ENCODE data around the gene KCNIP4.

Gene KCNIP4

DNA sequence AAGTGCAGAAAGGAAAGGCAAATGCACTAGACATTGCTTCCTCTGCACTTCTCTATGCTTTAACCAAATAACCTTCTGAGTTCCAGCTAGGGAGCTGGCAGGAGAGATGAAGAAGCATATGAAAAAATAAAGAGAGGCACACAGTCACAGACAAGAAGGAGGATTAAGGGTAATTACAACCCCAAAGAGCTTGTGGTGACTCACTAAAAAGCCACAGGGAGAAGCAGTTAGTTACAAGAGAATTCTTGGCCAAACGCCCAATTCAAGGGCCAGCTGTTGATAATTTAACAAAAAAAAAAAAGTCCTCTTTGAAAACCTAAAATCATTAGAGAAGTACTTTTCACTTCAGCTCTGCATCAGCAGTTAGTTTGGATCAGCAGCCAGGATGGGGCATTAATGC lies 478.0 kb downstream of the KCNIP4 start:
- TF ChIP-seq, protein P1, sequence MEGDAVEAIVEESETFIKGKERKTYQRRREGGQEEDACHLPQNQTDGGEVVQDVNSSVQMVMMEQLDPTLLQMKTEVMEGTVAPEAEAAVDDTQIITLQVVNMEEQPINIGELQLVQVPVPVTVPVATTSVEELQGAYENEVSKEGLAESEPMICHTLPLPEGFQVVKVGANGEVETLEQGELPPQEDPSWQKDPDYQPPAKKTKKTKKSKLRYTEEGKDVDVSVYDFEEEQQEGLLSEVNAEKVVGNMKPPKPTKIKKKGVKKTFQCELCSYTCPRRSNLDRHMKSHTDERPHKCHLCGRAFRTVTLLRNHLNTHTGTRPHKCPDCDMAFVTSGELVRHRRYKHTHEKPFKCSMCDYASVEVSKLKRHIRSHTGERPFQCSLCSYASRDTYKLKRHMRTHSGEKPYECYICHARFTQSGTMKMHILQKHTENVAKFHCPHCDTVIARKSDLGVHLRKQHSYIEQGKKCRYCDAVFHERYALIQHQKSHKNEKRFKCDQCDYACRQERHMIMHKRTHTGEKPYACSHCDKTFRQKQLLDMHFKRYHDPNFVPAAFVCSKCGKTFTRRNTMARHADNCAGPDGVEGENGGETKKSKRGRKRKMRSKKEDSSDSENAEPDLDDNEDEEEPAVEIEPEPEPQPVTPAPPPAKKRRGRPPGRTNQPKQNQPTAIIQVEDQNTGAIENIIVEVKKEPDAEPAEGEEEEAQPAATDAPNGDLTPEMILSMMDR (conservative IDR thresholded peaks at IDR 0.05; ENCODE audit: low read depth): no peak
- ChIA-PET CTCF (no interaction called here), POLR2A (ENCODE audit: low non-redundant PET) (no interaction called here)
- peak; percentile 29 for DNase-seq (ENCODE audit: low spot score)
- H3K27ac ChIP-seq: no peak overlapping the region

DNA sequence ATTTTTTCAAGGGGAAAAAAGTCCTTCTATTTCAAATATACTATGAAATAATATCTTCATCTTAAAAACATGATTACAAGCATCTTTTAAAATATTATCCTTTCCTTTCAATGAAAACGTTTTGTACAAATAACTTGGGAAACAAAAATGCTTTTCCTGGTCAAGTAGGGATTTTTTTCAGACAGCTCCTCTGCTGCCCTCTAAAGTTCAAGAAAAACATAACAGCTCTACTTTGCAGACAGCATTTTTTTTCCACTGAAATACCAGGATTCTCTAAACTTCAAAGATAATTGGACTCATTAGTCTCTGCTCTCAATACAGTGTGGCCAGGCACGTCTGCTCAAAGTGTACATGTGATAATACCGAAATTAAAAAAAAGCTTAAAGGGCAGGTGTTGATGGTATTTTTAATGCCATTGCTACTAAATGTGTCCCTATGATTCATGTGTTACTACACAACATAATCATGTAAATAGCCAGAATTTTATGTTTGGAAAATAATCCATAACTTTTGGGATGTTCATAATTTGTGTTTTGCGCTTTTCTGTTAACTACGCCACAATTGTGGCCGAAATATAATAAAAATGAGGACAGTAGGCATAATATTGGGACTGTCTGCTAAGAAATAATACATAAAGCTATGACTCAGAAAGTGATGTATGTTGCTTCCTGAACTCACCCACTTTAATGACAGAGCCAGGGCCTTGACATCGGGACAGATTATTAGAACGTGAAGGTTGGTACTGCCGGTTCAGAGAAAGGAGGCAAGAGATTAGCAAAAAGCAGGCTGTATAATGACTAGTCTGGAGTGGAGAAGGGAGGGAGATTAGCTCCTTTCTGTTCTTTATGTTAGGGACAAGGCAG lies 478.9 kb downstream of the KCNIP4 start:
- CTCF ChIA-PET: interaction anchor here (0.5 to 1.0 kb wide), 7 partner anchors 92 to 1774 kb away, joined by 3 to 10 read pairs (median 4); no protein-coding TSS in a partner anchor

DNA sequence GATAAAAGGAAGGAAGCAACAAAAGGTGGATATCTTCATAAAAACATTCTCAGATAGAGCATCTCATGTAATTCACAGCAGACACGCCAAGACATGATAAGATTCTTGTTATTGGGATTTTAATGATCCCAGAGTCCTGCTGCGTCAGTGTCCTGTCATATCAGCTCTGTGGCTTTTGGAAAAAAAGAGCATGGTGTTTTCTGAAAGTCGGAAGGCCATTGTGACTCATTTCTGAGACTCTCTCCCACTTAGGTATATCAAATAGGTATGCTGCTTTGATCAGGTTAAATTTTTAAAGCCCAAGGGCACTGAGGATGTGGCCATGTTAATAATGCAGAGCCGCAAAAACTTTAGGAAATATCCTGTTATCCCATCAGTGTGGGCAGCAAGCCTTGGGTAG lies 481.0 kb downstream of the KCNIP4 start:
- no peak overlapping the region for H3K27ac ChIP-seq
- peak; percentile 33 for DNase-seq (ENCODE audit: low spot score)
- ChIA-PET POLR2A (ENCODE audit: low non-redundant PET) (no interaction called here), CTCF (interaction anchor here (0.9 to 1.0 kb wide), 2 partner anchors 443 to 694 kb away, joined by 3 to 7 read pairs; no protein-coding TSS in a partner anchor)
- TF ChIP-seq, protein P1 (conservative IDR thresholded peaks at IDR 0.05; ENCODE audit: low read depth): no peak

More for the DNA sequence above, 478.9 kb downstream of the KCNIP4 start:
- DNase-seq (ENCODE audit: low spot score): peak; percentile 12
- H3K27ac ChIP-seq: no peak overlapping the region
- TF ChIP-seq, protein P1 (conservative IDR thresholded peaks at IDR 0.05; ENCODE audit: low read depth): peak; percentile 69
- POLR2A ChIA-PET (ENCODE audit: low non-redundant PET): no interaction called here

DNA sequence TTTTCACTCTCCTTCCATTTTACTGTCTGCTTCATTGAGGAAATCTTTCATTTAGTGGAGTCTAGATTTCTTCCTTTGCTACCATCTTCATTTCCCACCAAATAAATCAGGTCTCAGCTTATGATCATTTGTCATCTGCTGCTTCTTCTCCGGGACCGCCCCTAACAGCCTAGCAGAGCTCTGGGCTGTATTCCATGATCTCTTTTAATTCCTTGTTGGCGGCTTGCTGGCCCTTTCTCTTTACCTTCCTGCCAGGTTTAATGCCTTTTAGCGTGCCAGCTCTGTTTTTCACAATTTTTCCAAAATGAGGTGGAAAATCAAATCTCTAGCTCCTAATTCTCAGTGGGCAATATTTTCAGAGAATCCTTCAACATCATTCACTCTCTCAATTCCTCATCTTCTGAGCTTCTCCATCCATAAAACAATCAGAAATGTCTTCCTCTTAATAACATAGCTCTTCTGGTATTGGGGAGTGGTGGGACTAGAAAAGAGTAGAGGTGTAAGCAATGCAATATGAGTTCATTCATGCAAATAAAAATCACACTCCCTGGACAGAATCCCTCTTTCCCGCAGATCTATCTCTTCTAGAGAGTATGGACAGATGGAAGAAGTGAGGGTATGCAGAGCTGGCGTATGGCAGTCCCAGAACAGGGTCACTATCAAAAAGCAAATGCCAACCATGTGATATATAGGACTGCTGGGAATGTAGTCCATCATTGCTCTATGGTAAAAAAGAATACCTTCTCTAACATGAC lies 491.3 kb downstream of the KCNIP4 start:
- H3K27ac ChIP-seq: no peak overlapping the region
- CTCF ChIA-PET: interaction anchor here (0.7 kb wide), 1 partner anchor 249 kb away, joined by 3 read pairs; no protein-coding TSS in a partner anchor
- POLR2A ChIA-PET (ENCODE audit: low non-redundant PET): no interaction called here
- DNase-seq (ENCODE audit: low spot score): no peak
- TF ChIP-seq, protein P1 (conservative IDR thresholded peaks at IDR 0.05; ENCODE audit: low read depth): no peak

DNA sequence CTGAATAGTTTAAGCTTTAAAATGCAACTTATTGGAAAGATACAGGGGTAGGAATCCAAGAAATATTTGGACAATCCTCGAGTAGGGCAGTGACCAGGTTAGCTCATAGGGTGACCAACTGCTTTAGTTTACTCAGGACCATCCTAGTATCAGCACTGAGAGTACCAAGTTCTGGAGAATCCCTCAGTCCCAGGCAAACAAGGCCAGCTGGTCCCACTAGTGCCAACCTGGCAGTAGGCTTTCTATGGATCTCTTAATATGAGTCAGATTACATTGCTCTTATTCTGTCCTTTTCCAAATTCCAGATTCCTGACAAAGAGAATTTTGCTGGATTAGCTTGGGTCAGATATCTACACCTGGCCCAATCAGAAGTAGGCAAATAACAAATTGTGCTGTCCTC lies 493.7 kb downstream of the KCNIP4 start:
- POLR2A ChIA-PET (ENCODE audit: low non-redundant PET): no interaction called here
- TF ChIP-seq, protein P1 (conservative IDR thresholded peaks at IDR 0.05; ENCODE audit: low read depth): no peak
- no peak overlapping the region for H3K27ac ChIP-seq
- CTCF ChIA-PET: no interaction called here
- no peak for DNase-seq (ENCODE audit: low spot score)

DNA sequence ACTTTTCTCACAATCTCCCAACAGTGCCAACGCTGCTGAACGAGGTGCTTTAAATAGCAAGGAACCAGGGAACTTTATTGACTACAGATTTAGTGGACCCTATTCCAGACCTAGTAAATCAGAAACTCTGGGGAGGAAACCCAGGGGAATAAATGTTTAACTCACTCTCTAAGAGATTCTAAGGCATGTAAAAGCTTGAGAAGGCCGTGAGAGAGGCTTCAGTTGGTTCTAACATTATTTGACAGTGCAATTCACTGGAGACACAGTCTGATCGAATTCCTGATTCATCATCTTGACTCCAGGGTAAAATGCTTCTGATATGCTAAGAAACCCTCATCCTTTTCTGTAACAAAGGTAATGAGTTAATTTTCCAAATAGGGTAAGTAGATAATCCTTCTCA lies 494.4 kb downstream of the KCNIP4 start:
- ChIA-PET CTCF (no interaction called here), POLR2A (ENCODE audit: low non-redundant PET) (no interaction called here)
- TF ChIP-seq, protein P1 (conservative IDR thresholded peaks at IDR 0.05; ENCODE audit: low read depth): no peak
- DNase-seq (ENCODE audit: low spot score): no peak
- H3K27ac ChIP-seq: no peak overlapping the region
